ENCODE measurements around the gene CFAP77. TPM values are rescaled to one million over a fixed set of nuclear protein-coding genes. Genes with fewer than 3 reads are reported as not detected.

Gene CFAP77
- total RNA-seq, 1 donor from 2014 or later = not detected

GRCh38 chr9:132594412-132594811 lies 184.4 kb downstream of the CFAP77 start:
- DNase-seq (ENCODE audit: low read depth) = no peak
- TF ChIP-seq CTCF (conservative IDR thresholded peaks at IDR 0.05; ENCODE audit: low read depth, low read length) = no peak
- H3K4me3 ChIP-seq (ENCODE audit: low read depth, low read length) = no peak overlapping the region

- H3K4me3 ChIP-seq (ENCODE audit: low read depth, low read length) = no peak overlapping the region
- TF ChIP-seq CTCF (conservative IDR thresholded peaks at IDR 0.05; ENCODE audit: low read depth, low read length) = no peak
- no peak for DNase-seq (ENCODE audit: low read depth)
Observed at GRCh38 chr9:132595319-132595718, 185.3 kb downstream of the CFAP77 start.

GRCh38 chr9:132596200-132596599 lies 186.2 kb downstream of the CFAP77 start:
- DNase-seq (ENCODE audit: low read depth) = no peak
- H3K4me3 ChIP-seq (ENCODE audit: low read depth, low read length) = no peak overlapping the region
- no peak for TF ChIP-seq CTCF (conservative IDR thresholded peaks at IDR 0.05; ENCODE audit: low read depth, low read length)

GRCh38 chr9:132597073-132597775 lies 187.2 kb downstream of the CFAP77 start:
- no peak for DNase-seq (ENCODE audit: low read depth)
- no peak overlapping the region for H3K4me3 ChIP-seq (ENCODE audit: low read depth, low read length)
- no peak for TF ChIP-seq CTCF (conservative IDR thresholded peaks at IDR 0.05; ENCODE audit: low read depth, low read length)

- no peak for TF ChIP-seq CTCF (conservative IDR thresholded peaks at IDR 0.05; ENCODE audit: low read depth, low read length)
- DNase-seq (ENCODE audit: low read depth) = no peak
- no peak overlapping the region for H3K4me3 ChIP-seq (ENCODE audit: low read depth, low read length)
Observed at GRCh38 chr9:132600326-132600984, 190.4 kb downstream of the CFAP77 start.

GRCh38 chr9:132602207-132602606 lies 192.2 kb downstream of the CFAP77 start:
- no peak for TF ChIP-seq CTCF (conservative IDR thresholded peaks at IDR 0.05; ENCODE audit: low read depth, low read length)
- DNase-seq (ENCODE audit: low read depth) = no peak
- H3K4me3 ChIP-seq (ENCODE audit: low read depth, low read length) = no peak overlapping the region

- TF ChIP-seq CTCF (conservative IDR thresholded peaks at IDR 0.05; ENCODE audit: low read depth, low read length) = no peak
- no peak for DNase-seq (ENCODE audit: low read depth)
Observed at GRCh38 chr9:132605387-132605786, 195.4 kb downstream of the CFAP77 start.

More at GRCh38 chr9:132605387-132605786, 195.4 kb downstream of the CFAP77 start:
- no peak overlapping the region for H3K4me3 ChIP-seq (ENCODE audit: low read depth, low read length)
